ENCODE data around the gene CMIP. TPM values are rescaled to one million over a fixed set of nuclear protein-coding genes. Genes with fewer than 3 reads are reported as not detected.

Gene CMIP
- total RNA-seq, 1 experiment from 2014 or later, result 48.2 TPM

GRCh38 chr16:81516478-81517149 is 72.0 kb downstream of the CMIP start:
- Mint-ChIP-seq H3K27ac (peak overlapping the region; percentile 15 to 46 (median 26); a peak in 5 of 7 replicates), H3K27me3 (ENCODE audit: low read depth) (no peaks in the 10 kb centered on the region), H3K4me1 (peaks cover 27 to 32% of the 10 kb centered on the region in 2 experiments), H3K9me3 (no peaks in the 10 kb centered on the region), H3K36me3 (ENCODE audit: insufficient read depth in 1 of 3, low read depth in 3 of 3) (peaks cover 7 to 12% (median 9%) of the 10 kb centered on the region in 3 experiments), H3K4me3 (no peak overlapping the region)
- Histone ChIP-seq H3K9ac (ENCODE audit: extremely low read depth, insufficient read length, low read length) (no peak overlapping the region), H3K56ac (ENCODE audit: insufficient read length, low read depth, low read length) (no peak overlapping the region), H3K27me3 (ENCODE audit: insufficient read depth, low read length) (no peaks in the 10 kb centered on the region), H2BK5ac (ENCODE audit: insufficient read length, low read length) (peak overlapping the region; percentile 49), H3K14ac (ENCODE audit: insufficient read depth, low read length) (no peak overlapping the region), H3K4me1 (ENCODE audit: insufficient read depth, low read length) (no peaks in the 10 kb centered on the region; the same call in 1 of the 2 replicates), H3K79me2 (ENCODE audit: insufficient read depth, low read length) (peaks cover 4% of the 10 kb centered on the region; the same call in 1 of the 2 replicates), H2BK120ac (ENCODE audit: low read depth, low read length, poor library complexity, severe bottlenecking) (no peak overlapping the region), H4K5ac (ENCODE audit: insufficient read length, low read depth, low read length) (no peak overlapping the region), H3K9me3 (ENCODE audit: control insufficient read depth, low read depth, low read length) (no peaks in the 10 kb centered on the region), H2AK5ac (ENCODE audit: insufficient read length, low read length) (peak overlapping the region; percentile 67), H3K79me1 (ENCODE audit: insufficient read depth, low read depth, low read length, poor library complexity, severe bottlenecking) (peaks cover 19% of the 10 kb centered on the region), H3K23ac (ENCODE audit: insufficient read length, low read depth, low read length) (no peak overlapping the region), H2BK12ac (ENCODE audit: insufficient read length, low read depth, low read length) (no peak overlapping the region), H4K20me1 (ENCODE audit: control insufficient read depth, insufficient read depth, insufficient read length) (no peaks in the 10 kb centered on the region), H3K4me2 (ENCODE audit: insufficient read depth, insufficient read length, low read length) (no peak overlapping the region), H2BK15ac (ENCODE audit: low read depth, low read length) (peak overlapping the region; percentile 81; the same call in 1 of the 2 replicates), H4K91ac (ENCODE audit: insufficient read length, low read depth, low read length) (peak overlapping the region; percentile 62), H3K27ac (ENCODE audit: insufficient read length, low read depth, low read length) (no peak overlapping the region), H4K8ac (replicated peaks; ENCODE audit: insufficient read length, low read depth, low read length) (no peak overlapping the region), H2AFZ (ENCODE audit: low read length) (no peak overlapping the region), H3K18ac (ENCODE audit: insufficient read length, low read depth, low read length) (no peak overlapping the region), H3K4ac (ENCODE audit: low read depth, low read length) (no peak overlapping the region; the same call in 1 of the 2 replicates), H3T11ph (ENCODE audit: low read length) (no peak overlapping the region), H2BK20ac (ENCODE audit: low read depth, low read length, poor library complexity, severe bottlenecking) (no peak overlapping the region), H3K23me2 (ENCODE audit: insufficient read length, low read depth, low read length, poor library complexity, severe bottlenecking) (no peaks in the 10 kb centered on the region)
- no CpG with 5 or more reads among the region's 14 CpGs for WGBS (ENCODE audit: extremely low coverage, insufficient read length, low lambda C conversion rate)
- no peak for DNase-seq
- no peak for TF ChIP-seq CTCF (conservative IDR thresholded peaks at IDR 0.05)

Data from H9 (cell line).